CD4-positive, alpha-beta T cell treated with Interferon gamma for 1 hour (primary cell): ENCODE data around the gene CERKL.

Source experiments
- DNase-seq: peaks from one replicate; pipeline ENCODE4 v3.0.0-alpha.2; 2020

Gene CERKL

DNA sequence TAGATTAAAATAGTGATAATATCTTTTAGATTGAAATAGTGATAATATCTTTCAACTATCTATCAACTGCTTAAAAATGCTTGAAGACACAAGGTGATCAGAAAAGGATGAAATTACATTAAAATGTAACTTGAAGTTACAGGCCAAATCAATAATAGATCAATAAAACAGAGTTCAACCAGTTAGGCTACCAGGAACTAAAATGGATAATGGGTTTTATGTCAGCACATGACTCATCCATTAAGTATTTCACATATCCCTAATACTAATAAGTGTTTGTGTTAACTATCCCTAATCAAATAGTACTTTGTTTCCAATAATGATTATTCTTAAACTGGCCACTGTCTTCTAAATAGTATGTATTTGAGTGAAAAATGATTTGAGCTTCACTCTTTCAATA, 33.7 kb downstream of the CERKL start:
- DNase-seq = no peak

DNA sequence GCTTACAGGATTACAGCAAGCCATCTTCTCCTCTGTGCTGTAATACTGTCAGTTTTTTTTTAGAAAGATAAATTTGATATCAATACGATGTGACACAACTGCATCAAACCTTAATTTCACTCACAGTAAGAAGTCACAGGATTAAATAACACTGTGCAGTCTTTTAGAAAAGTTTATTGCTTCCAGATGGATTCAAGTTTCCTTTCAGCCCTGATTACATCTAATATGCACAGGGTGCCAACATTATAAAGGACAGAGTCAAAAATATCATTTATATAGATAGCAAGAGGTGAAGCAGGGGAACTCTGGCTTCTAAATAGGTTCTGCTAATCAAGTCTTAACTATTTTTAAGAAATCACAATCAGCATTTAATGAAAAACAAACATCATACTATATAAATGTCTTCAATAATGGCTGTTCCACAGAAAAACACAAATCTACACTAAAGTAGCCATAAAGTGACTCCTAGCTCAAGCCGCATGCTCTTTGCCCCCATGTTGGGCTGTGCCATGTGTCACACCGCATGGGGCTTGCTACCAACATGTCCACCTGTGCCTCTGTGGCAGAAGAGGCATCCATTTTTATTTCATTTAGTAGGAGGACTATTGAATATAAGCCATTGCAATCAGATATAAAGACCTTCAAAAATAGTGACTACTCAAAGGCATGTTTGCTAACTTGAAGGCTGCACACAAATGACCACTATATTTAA, 35.0 kb downstream of the CERKL start:
- DNase-seq = no peak

DNA sequence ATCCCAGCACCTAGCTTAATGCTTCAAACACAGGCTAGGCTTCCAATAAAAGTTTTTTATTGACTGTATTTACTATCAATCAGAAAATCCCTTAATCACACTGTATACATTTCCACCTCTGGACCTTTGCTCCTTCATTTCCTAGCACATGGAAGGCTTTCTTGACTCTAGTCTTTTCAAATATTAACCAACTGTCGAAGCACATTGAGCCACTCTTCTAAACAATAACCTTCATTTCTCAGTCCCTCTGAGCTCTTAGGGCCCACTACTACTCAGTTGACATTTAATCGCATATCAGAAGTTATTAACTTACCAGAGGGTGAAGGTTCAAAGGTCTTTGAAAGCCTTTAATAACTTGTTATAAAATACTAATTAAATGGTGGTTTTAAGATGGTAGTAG, 37.4 kb downstream of the CERKL start:
- no peak for DNase-seq

DNA sequence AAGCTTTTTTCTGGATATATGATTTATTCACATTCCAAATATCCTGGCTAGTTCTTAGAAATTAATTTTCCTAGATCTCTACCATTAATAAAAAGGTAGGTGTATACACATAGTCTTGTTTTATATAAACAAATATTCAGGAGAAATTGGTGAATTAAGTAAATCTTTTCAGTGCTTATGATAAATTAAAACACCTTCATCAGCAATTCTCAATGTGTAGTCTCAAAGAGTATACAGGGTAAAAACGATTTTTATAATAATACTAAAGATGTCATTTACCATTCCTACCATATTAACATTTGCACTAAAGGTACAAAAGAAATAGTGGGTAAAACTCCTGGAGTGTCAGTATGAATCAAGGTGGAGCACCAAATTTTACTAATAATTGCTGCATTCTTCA, 40.2 kb downstream of the CERKL start:
- DNase-seq = no peak

GRCh38 chr2:181614874-181615638, 41.8 kb downstream of the CERKL start:
- DNase-seq = no peak

DNA sequence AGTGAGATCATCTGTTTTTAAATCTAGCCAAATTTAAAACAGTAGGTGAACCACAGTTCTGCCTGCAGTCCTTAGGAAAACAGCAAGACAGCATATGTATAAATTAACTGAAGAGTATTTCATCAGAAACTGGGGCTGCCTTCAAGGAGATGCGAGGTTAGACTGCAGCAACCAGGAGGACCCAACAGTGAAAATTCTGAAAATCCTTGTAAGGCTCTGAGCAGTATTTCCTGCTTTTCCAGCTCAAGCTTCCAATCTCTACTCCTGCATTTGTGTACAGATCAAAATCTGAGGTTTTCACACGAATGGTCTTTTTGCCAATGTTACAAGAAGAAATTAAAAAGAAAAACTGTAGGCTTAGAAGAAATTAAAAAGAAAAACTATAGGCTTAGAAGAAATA, 43.7 kb downstream of the CERKL start:
- DNase-seq = no peak

DNA sequence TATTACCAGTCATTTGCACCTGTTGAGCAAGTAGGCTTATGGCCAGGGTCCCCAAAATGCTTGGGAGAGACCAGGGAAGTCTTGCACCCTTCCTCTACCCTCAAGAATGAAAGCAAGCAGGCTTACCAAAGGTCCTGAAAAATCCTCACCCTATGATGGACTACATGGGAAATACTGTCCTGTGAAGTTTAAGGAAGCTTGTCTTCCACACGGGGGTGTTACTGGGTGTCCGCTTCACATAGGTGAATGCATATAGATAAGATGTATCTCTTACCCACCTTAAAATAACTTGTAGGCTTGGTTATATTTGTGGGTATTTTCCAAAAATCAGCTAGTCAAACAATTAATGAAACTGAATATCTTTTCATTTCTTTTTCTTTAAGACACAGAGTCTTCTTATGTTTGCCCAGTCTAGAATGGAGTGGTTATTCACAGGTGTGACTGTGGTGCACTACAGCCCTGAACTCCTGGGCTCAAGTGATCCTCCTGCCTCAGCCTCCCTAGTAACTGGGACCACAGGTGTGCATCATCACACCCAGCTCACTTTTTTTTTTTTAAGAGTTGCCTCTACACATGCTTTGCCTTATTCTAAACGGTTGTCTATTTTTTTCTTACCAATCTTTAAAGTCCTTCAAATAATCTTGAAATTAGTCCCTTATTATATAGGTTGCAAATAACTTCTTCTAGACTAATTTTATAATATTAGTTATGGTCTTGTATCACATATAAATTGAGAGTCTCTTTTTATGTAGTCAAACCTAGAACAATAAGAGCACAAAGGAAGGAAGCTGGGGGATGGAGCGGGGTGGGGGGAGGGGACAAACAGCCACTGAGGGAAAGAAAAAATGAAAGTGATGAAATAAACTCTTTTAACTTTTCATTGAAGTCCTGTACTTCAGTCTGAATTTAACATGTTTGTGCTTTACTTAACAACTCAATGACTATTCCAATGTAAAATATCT, 49.0 kb downstream of the CERKL start:
- DNase-seq = no peak

- no peak for DNase-seq
Measured at GRCh38 chr2:181605889-181606837, 50.7 kb downstream of the CERKL start.

DNA sequence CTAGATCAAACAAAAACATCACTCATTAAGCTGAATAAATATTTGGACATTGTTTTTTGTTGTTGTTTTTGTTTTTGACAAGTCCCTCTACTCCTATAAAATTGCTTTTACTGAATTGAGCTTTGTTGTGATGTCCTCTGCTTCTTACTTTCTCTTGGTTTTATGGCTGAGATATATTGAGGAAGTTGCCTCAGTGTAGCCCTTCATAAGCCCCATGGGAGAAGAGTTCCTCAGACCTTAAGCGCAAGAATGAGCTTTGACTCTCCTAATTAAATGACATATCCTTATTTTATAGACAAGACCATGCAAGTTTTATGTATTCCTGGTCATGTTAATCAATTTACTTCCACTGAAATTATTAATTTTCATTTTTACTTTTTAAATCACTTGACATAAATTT, 54.9 kb downstream of the CERKL start:
- no peak for DNase-seq

DNA sequence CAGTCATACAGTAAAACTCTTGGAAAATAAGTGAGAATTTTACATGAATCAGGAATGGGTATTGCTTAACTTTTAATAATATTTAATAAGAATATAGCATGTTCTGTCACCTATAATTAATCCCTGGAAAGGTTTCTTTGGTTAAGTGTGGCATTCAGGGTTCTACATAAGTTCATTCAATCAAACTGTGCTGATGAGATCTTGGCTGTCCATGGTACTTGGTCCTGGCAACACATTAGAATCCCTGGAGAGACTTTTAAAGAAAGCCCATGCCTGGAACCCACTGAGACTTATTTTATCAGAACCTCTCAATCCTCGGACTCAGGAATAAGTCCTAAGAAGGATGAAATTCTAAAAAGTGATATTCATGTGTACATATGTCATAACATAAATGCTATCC, 60.3 kb downstream of the CERKL start:
- DNase-seq = no peak

GRCh38 chr2:181594322-181594721, 62.6 kb downstream of the CERKL start:
- no peak for DNase-seq

GRCh38 chr2:181589779-181590178, 67.1 kb downstream of the CERKL start:
- no peak for DNase-seq

GRCh38 chr2:181588546-181588945, 68.4 kb downstream of the CERKL start:
- DNase-seq = no peak

DNA sequence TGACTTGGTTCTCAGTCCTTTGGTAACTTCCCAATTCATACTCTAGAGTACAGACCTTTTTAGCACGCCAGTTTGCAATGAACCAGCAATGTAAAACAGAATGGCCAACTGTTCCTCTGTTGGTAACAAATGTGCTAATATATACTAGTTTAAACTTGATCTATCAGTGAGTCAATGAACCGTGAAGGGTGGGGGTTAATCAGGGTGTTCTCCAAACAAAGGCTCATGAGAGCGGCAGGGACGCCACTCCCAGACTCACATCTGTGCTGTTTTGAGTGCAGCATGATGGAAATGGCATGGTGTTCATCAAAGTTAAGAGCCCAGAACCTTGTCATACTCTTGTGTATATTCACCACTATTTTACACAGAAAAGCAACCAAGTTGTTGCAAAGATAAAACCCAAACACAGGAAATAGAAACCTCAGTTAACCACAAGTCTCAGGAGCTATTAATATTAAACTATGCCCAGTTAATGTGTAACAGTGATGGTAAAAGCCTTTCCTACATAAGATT, 70.3 kb downstream of the CERKL start:
- no peak for DNase-seq

GRCh38 chr2:181585732-181586131, 71.2 kb downstream of the CERKL start:
- DNase-seq = no peak

DNA sequence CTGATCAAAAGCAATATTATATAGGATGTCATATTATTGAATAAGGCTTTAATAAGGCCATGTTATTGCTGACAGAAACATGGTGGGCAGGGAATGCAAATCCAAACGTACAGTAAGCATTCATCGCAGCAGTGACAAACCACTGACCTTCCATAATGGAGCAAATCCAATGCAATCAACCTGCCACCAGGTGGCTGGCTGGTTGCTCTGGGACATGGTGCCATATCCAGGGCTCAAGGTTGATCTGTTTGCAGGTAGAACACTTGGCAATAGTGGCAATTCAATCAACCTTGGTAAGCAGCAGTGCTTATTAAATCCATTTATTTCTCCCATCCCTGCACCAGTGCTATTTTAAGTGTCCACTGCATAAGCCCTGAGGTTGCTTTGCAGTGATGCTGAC, 75.4 kb downstream of the CERKL start:
- DNase-seq = no peak

- DNase-seq = no peak
Measured at GRCh38 chr2:181578829-181579228, 78.1 kb downstream of the CERKL start.

GRCh38 chr2:181576431-181576830, 80.5 kb downstream of the CERKL start:
- DNase-seq = no peak

DNA sequence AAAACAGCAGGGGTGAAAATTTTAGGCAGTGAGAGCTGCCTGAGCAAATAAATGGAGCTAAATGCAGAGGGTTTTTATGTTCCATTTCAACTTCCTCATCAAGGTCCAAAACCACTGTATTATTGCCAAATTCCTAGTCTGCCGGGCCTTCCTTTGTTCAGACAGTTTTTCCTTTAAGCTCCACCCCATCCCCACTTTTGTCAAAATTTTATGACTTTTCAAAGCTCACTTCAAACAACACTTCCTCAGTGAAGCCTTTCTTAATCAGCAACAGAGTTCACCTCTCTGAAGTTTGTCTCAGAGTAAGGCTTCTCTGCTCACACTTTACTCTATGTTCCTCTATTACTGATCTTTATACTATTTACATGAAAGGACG, 81.3 kb downstream of the CERKL start:
- DNase-seq = no peak

DNA sequence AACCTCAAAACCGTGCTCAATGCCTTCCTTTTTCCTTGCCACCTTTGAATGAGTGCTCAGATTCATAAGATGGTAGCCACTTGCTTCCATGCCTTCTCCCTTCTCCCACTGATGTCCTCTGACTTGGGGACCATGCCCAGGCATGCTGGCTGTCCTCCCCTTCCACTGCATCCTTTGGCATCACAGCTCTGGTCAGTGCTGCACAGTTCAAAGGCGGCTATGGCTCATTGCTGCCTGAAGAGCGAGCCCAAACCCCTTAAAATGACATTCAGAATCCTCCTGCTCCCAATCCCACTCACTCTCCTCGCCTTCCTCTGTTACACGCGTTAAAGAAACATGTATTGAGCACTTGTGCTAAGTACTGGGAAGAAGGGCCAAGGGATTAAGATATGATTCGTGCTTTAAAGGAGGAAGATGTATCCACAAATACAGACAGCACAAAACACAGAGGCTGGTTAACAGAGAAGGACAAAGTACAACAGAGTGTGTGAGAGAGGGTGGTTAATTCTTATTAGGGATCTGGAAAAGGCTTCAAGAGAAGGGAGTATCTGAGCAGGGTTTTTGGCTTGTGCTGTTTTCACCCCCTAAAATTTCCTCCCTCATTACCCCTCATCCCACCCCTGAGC, 81.8 kb downstream of the CERKL start:
- no peak for DNase-seq

GRCh38 chr2:181574321-181574720, 82.6 kb downstream of the CERKL start:
- no peak for DNase-seq
